Stomach (tissue), 9 donors: ENCODE results near the gene ANKS1A. TPM values are rescaled to one million over a fixed set of nuclear protein-coding genes. Genes with fewer than 3 reads are reported as not detected.

ENCODE experiments used
- DNase-seq, 2 donors: peaks; one replicate each; pipeline versions ENCODE4 v3.0.0 to v3.0.0-alpha.2; 2013 to 2019
- H3K27ac ChIP-seq, 5 donors: fragments of 200-600 bp in 4 of 5; sonication (generic) in 4 of 5; one replicate each; pipeline ENCODE4 v1.5.1; 2013 to 2019; ENCODE audit warnings: mild to moderate bottlenecking in 1 of 5, moderate library complexity in 1 of 5
- H3K27me3 ChIP-seq, 3 donors: fragments of 200-600 bp; sonication (generic); one replicate each; pipeline ENCODE4 v1.5.1; 2017 to 2019; ENCODE audit warnings: mixed run types in 1 of 3
- H3K36me3 ChIP-seq, 4 donors: fragments of 200-600 bp; sonication (generic); 1 replicate in 3 of 4; 2 replicates in 1 of 4; pipeline ENCODE4 v1.5.1; 2016 to 2019
- H3K4me1 ChIP-seq, 4 donors: fragments of 200-600 bp; sonication (generic); one replicate each; pipeline ENCODE4 v1.5.1; 2016 to 2019
- H3K4me3 ChIP-seq, 4 donors: fragments of 200-600 bp; sonication (generic) in 3 of 4; one replicate each; pipeline ENCODE4 v1.5.1; 2016 to 2019; ENCODE audit warnings: mild to moderate bottlenecking in 1 of 4
- H3K9me3 ChIP-seq, 4 donors: fragments of 200-600 bp; sonication (generic); one replicate each; pipeline ENCODE4 v1.5.1; 2016 to 2019
- EP300 ChIP-seq: sonication (generic); formaldehyde crosslinking; IDR thresholded peaks from one replicate; pipeline ENCODE4 v1.6.1; 2017; ENCODE audit warnings: antibody characterized with exemption
- POLR2A ChIP-seq, 4 donors: fragments of 450-650 bp; IDR thresholded peaks; one replicate each; pipeline ENCODE4 v1.6.1; 2016; ENCODE audit warnings: antibody characterized with exemption in 4 of 4, control low read depth in 2 of 4, mild to moderate bottlenecking in 1 of 4, moderate library complexity in 1 of 4
- POLR2AphosphoS5 ChIP-seq, 3 donors: sonication (generic); formaldehyde crosslinking; IDR thresholded peaks; one replicate each; pipeline ENCODE4 v1.6.1; 2016; ENCODE audit warnings: antibody characterized with exemption in 3 of 3
- WGBS, 5 donors: extraction: QIAGEN DNeasy Blood & Tissue Kit in 3 of 5; methylation state at CpG; one replicate each; pipeline versions ENCODE4 v1.1.5 to v1.1.7; 2013 to 2018; 5-methylcytosine and 5-hydroxymethylcytosine counted together
- intact Hi-C: fragments of 100-400 bp; cut with DNase I; formaldehyde crosslinking; loops from one replicate; pipeline ENCODE4 v1.15.1; 2023; ENCODE audit warnings: low total_unique reads
- polyA plus RNA-seq, 3 donors: library from polyadenylated mRNA; stranded (reverse); fragments of 200-250 nt; gene quantifications; one replicate each; pipeline ENCODE4 v1.2.3, GENCODE V29; 2013
- total RNA-seq, 5 donors: library from RNA; depleted of rRNA; stranded (reverse); fragments of >200 nt; gene quantifications; one replicate each; pipeline versions ENCODE4 v1.1.0 to v1.2.3, GENCODE V29; 2014 to 2016
- TF ChIP-seq, protein P1 (sequence below), 7 experiments: fragments of 450-650 bp in 4 of 7; fragments of 200-600 bp in 3 of 7; sonication (generic) in 3 of 7; IDR thresholded peaks; one replicate each; pipeline ENCODE4 v1.5.1; 2016 to 2019; ENCODE audit warnings: antibody characterized with exemption in 7 of 7, control low read depth in 2 of 7, mild to moderate bottlenecking in 1 of 7
- donor health status: healthy with polysubstance abuse.
- donor health status: Bipolar disorder and iron deficiency.
- donor health status: healthy.

ANKS1A gene
- total and polyA plus RNA-seq, 8 donors, result 6.1 to 40.6 (median 21.5) TPM

DNA sequence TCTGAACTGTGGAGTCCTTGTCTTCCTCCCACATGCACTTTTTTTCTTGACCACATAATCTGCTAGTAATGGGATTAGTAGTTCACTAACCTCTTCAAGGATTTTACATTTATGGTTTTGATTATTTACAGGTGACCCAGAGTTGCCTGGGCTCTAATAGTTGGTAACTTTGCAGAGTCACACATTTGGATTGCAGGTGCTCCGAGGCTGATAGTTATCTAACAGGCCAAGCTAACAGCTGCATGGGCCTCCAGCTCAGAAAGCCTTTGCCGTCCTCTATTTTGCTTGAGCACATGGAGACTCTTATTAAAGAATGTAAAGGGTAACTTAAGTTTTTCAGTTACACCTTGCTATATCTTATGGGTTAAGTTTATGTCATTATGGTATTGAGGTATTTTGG is 95.4 kb downstream of the ANKS1A start:
- intact Hi-C loops, result loop anchor here (2.0 to 10.0 kb wide), 2 partner anchors 156 to 260 kb away; partner anchors contain the start of gene TCP11
- Histone ChIP-seq H3K4me3 (no peak overlapping the region), H3K27ac (no peak overlapping the region), H3K36me3 (peaks cover 36 to 75% (median 70%) of the 10 kb centered on the region in 4 donors), H3K9me3 (no peaks in the 10 kb centered on the region), H3K4me1 (peaks cover 0 to 14% (median 5%) of the 10 kb centered on the region in 4 donors), H3K27me3 (no peaks in the 10 kb centered on the region)
- DNase-seq, result no peak
- WGBS, 5 donors, result 85 to 95% (median 91%) methylated on average over 2 of the region's 2 CpGs
- TF ChIP-seq POLR2AphosphoS5 (IDR thresholded peaks at IDR 0.05) (no peak), POLR2A (IDR thresholded peaks at IDR 0.05) (no peak), EP300 (no peak)
- TF ChIP-seq, protein P1, sequence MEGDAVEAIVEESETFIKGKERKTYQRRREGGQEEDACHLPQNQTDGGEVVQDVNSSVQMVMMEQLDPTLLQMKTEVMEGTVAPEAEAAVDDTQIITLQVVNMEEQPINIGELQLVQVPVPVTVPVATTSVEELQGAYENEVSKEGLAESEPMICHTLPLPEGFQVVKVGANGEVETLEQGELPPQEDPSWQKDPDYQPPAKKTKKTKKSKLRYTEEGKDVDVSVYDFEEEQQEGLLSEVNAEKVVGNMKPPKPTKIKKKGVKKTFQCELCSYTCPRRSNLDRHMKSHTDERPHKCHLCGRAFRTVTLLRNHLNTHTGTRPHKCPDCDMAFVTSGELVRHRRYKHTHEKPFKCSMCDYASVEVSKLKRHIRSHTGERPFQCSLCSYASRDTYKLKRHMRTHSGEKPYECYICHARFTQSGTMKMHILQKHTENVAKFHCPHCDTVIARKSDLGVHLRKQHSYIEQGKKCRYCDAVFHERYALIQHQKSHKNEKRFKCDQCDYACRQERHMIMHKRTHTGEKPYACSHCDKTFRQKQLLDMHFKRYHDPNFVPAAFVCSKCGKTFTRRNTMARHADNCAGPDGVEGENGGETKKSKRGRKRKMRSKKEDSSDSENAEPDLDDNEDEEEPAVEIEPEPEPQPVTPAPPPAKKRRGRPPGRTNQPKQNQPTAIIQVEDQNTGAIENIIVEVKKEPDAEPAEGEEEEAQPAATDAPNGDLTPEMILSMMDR (IDR thresholded peaks at IDR 0.05), result no peak

DNA sequence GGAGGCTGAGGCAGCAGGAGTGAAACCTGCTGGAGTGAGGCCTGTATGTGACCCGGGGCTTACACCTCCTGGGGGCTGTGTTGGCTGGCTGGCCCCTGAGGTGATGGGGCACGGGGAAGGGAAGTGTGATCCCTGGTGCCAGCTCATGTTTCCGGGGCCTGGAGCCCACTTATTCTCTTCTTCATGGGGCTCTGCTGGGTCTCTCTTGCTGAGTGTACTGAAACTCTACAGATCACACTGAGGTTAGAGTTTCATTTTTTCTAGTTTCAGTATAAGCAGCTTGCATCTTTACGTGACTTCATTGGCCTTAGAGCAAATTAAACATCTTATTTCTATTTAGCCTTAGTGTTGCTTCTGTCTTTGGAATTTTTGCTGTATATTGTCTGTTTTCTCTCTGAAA is 96.2 kb downstream of the ANKS1A start:
- TF ChIP-seq, protein P1 (IDR thresholded peaks at IDR 0.05), result no peak
- peaks cover 41 to 83% (median 74%) of the 10 kb centered on the region in 4 donors for H3K36me3 ChIP-seq

DNA sequence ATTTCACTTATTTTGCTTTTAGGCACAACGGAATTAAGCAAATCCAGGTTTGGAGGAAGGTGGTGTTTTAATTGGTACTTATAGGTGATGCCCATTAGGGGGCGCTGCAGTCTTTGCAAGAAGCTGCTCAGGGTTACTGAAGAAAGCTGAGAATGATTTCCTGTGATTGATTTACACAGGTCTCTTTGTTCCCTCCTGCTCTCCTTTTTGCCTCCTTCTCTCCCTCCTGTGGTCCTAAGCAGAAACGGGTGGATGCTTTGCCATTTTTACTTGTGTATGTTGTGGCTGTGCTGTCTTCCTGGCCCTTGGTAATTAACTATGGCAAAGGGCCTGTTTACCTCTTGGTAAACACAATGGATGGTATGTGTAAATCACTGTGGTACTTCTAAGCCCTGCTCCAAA is 97.8 kb downstream of the ANKS1A start:
- TF ChIP-seq POLR2AphosphoS5 (IDR thresholded peaks at IDR 0.05) (peak in 1 of 3 donors; percentile 52), POLR2A (IDR thresholded peaks at IDR 0.05) (no peak), EP300 (no peak)
- TF ChIP-seq, protein P1 (IDR thresholded peaks at IDR 0.05), result peak in 5 of 7 experiments; percentile 55 to 88 (median 81)
- no peaks in the 10 kb centered on the region for H3K27me3 ChIP-seq
- peaks cover 39 to 88% (median 76%) of the 10 kb centered on the region in 4 donors for H3K36me3 ChIP-seq
- H3K4me3 ChIP-seq, result no peak overlapping the region
- peak overlapping the region in 1 of 5 donors; percentile 43 for H3K27ac ChIP-seq
- intact Hi-C loops, result loop anchor here (10.0 kb wide), 1 partner anchor 258 kb away; no protein-coding TSS in a partner anchor
- no peaks in the 10 kb centered on the region for H3K9me3 ChIP-seq
- H3K4me1 ChIP-seq, result peaks cover 0 to 14% (median 6%) of the 10 kb centered on the region in 4 donors
- peak; percentile 72 to 91 for DNase-seq
- WGBS, 5 donors, result 4 to 20% (median 13%) methylated on average over 3 of the region's 3 CpGs

More for the DNA sequence above, 96.2 kb downstream of the ANKS1A start:
- Histone ChIP-seq H3K27ac (no peak overlapping the region), H3K9me3 (no peaks in the 10 kb centered on the region), H3K4me3 (no peak overlapping the region), H3K27me3 (no peaks in the 10 kb centered on the region), H3K4me1 (peaks cover 0 to 14% (median 5%) of the 10 kb centered on the region in 4 donors)
- intact Hi-C loops, result loop anchor here (2.0 to 10.0 kb wide), 2 partner anchors 156 to 260 kb away; partner anchors contain the start of gene TCP11
- WGBS, 5 donors, result 75 to 95% (median 88%) methylated on average over 4 of the region's 4 CpGs
- DNase-seq, result no peak

- intact Hi-C loops, result loop anchor here (10.0 kb wide), 1 partner anchor 257 kb away; no protein-coding TSS in a partner anchor
- Histone ChIP-seq H3K27me3 (no peaks in the 10 kb centered on the region), H3K27ac (no peak overlapping the region), H3K4me3 (no peak overlapping the region), H3K9me3 (no peaks in the 10 kb centered on the region), H3K4me1 (peaks cover 0 to 14% (median 6%) of the 10 kb centered on the region in 4 donors), H3K36me3 (peaks cover 38 to 88% (median 76%) of the 10 kb centered on the region in 4 donors)
- DNase-seq, result no peak
- WGBS, 5 donors, result 83 to 98% (median 95%) methylated on average over 5 of the region's 5 CpGs
- TF ChIP-seq EP300, result no peak
- no peak for TF ChIP-seq POLR2AphosphoS5 (IDR thresholded peaks at IDR 0.05)
- TF ChIP-seq, protein P1 (IDR thresholded peaks at IDR 0.05), result no peak
- TF ChIP-seq POLR2A (IDR thresholded peaks at IDR 0.05), result no peak
Observed at GRCh38 chr6:34987506-34987905, 98.5 kb downstream of the ANKS1A start.
